ENCODE data around the gene CTRB2. TPM values are rescaled to one million over a fixed set of nuclear protein-coding genes. Genes with fewer than 3 reads are reported as not detected.
A peak's percentile ranks its signal among the peaks of the same experiment; 100 is the strongest.

CTRB2 gene
- total RNA-seq, 1 donor from 2014 or later = not detected

DNA sequence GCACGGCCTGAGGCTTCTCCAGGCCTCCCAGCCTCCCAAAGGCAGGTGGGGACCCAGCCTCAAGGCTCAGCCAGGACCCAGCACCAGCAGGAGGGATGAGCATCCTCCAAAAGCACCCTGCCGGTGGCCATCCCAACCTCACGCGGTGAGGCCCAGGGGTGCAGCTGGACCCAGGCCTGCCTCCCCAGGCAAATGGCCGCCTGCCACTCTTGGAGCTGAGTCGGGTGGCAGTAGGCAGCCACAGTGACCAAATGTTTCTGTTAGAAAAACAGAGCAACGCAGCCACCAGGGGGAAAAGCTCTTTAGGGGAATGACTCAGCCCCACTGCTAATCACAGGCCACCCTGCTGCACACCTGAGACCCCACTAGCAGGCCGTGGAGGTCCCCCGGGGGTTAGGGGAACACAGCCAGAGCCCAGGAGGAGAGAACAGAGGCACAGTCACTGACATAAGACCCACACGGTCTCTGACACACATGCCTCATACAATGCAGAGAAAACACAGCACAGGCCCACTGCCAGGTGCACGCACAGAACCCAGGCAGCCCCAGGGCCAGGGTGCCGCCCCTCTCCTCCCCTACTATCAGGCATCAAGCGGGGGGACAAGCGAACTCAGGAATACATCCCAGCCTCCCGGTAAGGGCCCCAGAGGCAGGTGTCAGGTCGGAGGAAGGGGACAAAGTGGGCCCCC lies 32.0 kb upstream of the CTRB2 start:
- Mint-ChIP-seq H3K4me1 (peaks cover 33% of the 10 kb centered on the region), H3K27me3 (ENCODE audit: low read depth) (no peaks in the 10 kb centered on the region), H3K9me3 (no peaks in the 10 kb centered on the region), H3K27ac (peak overlapping the region; percentile 91), H3K4me3 (no peak overlapping the region), H3K36me3 (peaks cover 11% of the 10 kb centered on the region)
- TF ChIP-seq, protein P1, sequence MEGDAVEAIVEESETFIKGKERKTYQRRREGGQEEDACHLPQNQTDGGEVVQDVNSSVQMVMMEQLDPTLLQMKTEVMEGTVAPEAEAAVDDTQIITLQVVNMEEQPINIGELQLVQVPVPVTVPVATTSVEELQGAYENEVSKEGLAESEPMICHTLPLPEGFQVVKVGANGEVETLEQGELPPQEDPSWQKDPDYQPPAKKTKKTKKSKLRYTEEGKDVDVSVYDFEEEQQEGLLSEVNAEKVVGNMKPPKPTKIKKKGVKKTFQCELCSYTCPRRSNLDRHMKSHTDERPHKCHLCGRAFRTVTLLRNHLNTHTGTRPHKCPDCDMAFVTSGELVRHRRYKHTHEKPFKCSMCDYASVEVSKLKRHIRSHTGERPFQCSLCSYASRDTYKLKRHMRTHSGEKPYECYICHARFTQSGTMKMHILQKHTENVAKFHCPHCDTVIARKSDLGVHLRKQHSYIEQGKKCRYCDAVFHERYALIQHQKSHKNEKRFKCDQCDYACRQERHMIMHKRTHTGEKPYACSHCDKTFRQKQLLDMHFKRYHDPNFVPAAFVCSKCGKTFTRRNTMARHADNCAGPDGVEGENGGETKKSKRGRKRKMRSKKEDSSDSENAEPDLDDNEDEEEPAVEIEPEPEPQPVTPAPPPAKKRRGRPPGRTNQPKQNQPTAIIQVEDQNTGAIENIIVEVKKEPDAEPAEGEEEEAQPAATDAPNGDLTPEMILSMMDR (IDR thresholded peaks at IDR 0.05; ENCODE audit: unreplicated experiment) = no peak
- DNase-seq (ENCODE audit: low spot score in 2 of 2, unreplicated experiment in 2 of 2) = no peak

DNA sequence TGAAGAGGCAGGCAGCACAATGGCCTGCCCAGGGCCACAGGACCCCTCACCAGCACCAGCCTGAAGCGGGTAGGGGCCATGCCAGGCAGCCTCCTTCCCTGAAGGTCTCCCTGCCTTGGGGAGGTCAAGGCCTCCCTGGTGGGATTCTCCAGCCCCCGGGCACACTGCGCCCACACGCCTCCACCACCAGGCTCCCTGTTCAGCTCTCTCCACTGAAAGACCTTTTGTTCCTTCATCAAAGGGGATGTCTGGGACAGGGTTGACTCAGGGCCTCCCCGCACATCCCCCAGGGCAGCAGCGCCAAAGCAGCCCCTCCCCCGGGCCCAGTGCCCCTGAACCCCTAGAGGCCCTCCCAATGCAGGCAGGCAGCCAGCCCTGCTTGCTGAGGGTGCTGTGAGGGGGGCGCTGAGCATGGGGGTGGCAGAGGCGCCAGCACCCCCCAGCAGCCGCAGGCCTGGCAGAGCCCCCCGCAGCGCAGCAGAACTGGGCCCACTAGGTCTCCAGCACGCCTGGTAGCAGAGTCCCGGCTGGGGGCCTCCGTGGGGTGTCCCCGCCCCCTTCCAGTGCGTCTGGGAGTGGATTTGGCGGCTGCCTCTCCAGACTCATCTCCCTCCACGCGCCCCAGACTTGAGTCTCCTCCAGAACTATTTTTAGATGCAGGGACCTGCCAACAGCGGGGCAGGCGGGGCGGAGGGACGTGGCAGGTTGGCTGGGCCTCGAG lies 31.3 kb upstream of the CTRB2 start:
- Mint-ChIP-seq H3K27me3 (ENCODE audit: low read depth) (no peaks in the 10 kb centered on the region), H3K4me1 (peaks cover 28% of the 10 kb centered on the region), H3K27ac (peak overlapping the region; percentile 73), H3K36me3 (peaks cover 10% of the 10 kb centered on the region), H3K4me3 (no peak overlapping the region), H3K9me3 (no peaks in the 10 kb centered on the region)
- TF ChIP-seq, protein P1 (IDR thresholded peaks at IDR 0.05; ENCODE audit: unreplicated experiment) = no peak
- DNase-seq (ENCODE audit: low spot score in 2 of 2, unreplicated experiment in 2 of 2) = peak in 1 of 2 experiments; percentile 63

DNA sequence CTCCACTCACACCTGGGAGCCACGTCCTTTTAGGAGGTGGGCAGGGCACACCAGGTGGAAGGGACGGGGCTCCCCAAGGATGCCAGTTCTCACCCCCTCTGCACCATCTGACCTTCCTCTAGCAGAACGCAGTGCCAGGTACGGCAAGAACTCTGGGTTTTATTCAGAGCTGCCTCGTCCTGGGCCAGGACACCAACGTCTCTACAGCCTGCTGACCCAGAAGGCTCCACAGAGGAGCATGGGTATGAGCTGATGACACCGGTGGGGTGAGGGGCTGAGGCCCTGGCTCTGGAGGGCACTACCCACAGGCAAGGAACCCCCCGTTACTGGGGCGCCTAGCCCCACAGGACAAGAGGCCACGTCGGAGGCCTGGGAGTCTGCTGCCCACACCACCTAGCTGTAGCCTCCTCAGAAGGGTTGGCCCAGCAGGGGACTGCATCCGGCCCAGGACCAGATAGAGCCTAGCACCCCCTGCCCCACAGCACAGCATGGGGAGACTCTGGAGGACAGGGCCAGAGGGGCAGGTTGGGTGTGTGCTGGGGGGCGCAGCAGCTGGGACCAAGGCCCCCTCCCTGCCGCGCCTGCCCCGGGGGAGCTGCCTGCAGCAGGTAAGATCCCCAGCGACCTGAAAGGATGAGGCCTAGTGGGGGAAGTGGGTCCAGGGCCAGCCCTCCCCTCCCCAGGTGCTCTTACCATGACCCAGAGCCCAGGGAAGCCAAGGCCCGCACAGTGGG lies 30.6 kb upstream of the CTRB2 start:
- DNase-seq (ENCODE audit: low spot score in 2 of 2, unreplicated experiment in 2 of 2) = no peak
- TF ChIP-seq, protein P1 (IDR thresholded peaks at IDR 0.05; ENCODE audit: unreplicated experiment) = no peak
- Mint-ChIP-seq H3K4me3 (no peak overlapping the region), H3K9me3 (no peaks in the 10 kb centered on the region), H3K4me1 (peaks cover 24% of the 10 kb centered on the region), H3K27me3 (ENCODE audit: low read depth) (no peaks in the 10 kb centered on the region), H3K36me3 (peaks cover 10% of the 10 kb centered on the region), H3K27ac (peak overlapping the region; percentile 73)

DNA sequence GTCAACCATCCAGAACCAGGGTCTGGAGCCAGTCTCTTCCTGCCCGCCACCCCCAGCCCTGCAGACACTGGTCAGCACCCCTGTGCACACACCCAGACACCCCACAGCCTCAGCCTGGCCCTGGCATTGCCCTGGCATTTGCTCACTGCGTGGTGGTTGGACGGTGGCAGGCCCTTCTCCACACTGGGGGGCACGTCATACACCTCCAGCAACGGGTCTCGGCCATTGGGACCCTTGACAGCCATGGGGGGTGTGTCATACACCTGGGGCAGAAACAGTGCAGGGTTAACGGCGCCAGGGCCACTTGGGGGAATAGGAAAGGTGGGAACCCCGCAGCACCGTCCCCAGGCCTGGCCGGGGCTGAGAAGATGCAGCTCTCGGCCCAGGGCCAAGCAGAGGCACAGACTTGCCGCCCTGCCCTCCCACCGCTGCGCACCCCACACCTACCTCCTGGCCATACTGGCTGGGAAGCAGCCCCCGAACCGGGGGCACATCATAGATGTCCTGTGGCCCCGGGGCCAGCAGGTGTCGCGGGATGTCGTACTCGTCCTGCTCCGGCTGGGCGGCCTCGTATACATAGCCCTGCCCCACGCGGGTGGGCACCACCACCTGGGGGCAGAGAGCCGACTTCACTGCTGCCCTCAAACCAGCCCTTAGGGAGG lies 29.9 kb upstream of the CTRB2 start:
- H3K27me3 Mint-ChIP-seq (ENCODE audit: low read depth) = no peaks in the 10 kb centered on the region
- TF ChIP-seq, protein P1 (IDR thresholded peaks at IDR 0.05; ENCODE audit: unreplicated experiment) = no peak
- H3K9me3 Mint-ChIP-seq = no peaks in the 10 kb centered on the region
- H3K4me1 Mint-ChIP-seq = peaks cover 24% of the 10 kb centered on the region
- H3K36me3 Mint-ChIP-seq = peaks cover 11% of the 10 kb centered on the region
- peak overlapping the region; percentile 42 for H3K27ac Mint-ChIP-seq
- H3K4me3 Mint-ChIP-seq = no peak overlapping the region
- no peak for DNase-seq (ENCODE audit: low spot score in 2 of 2, unreplicated experiment in 2 of 2)

DNA sequence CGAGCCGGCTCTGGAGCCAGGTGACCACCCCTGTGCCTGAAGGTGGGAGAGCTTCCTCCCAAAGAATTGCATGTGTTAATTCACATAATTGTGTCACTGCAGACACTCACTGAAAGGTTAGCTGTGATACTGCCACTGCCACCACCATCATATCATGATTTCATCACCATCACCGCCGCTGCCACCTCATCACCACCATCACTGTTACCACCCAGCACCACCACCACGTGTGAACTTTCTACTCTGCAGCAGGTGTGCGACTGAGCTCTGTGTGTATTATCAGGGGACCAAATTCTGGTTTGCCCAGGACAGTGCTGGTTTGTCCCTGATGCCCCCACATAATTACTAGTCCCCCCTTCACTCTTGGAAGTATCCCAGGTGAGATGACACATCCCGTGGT lies 29.3 kb upstream of the CTRB2 start:
- no peak overlapping the region for H3K4me3 Mint-ChIP-seq
- no peaks in the 10 kb centered on the region for H3K9me3 Mint-ChIP-seq
- TF ChIP-seq, protein P1 (IDR thresholded peaks at IDR 0.05; ENCODE audit: unreplicated experiment) = no peak
- H3K4me1 Mint-ChIP-seq = peaks cover 24% of the 10 kb centered on the region
- no peak for DNase-seq (ENCODE audit: low spot score in 2 of 2, unreplicated experiment in 2 of 2)
- H3K27ac Mint-ChIP-seq = peak overlapping the region; percentile 42
- no peaks in the 10 kb centered on the region for H3K27me3 Mint-ChIP-seq (ENCODE audit: low read depth)
- H3K36me3 Mint-ChIP-seq = peaks cover 15% of the 10 kb centered on the region

Measured in mesothelial cell of epicardium (in vitro differentiated cells).